CD14-positive monocyte (primary cell): ENCODE data around the gene TYR. TPM values are rescaled to one million over a fixed set of nuclear protein-coding genes. Genes with fewer than 3 reads are reported as not detected.
"Not testable (repeated sequence)": the region's sequence is repeated elsewhere in the genome, so short reads cannot be mapped to it uniquely, and the experiment has no call there.

Source experiments
- DNase-seq, 3 donors: peaks; one replicate each; pipeline ENCODE4 v3.0.0-alpha.2; 2011 to 2022
- H2AFZ ChIP-seq: 2 replicates; pipeline ENCODE4 v1.6.0; 2012; ENCODE audit warnings: mild to moderate bottlenecking, low read depth, low read length, inconsistent platforms; ENCODE audit not compliant: insufficient read depth, poor library complexity, severe bottlenecking
- H3K27ac ChIP-seq, 2 donors: 1 replicate in 1 of 2; 2 replicates in 1 of 2; pipeline ENCODE4 v1.5.1; 2012 to 2013; ENCODE audit warnings: low read length in 2 of 2, control low read depth in 1 of 2, inconsistent platforms in 1 of 2, low read depth in 1 of 2, mild to moderate bottlenecking in 1 of 2
- H3K27me3 ChIP-seq, 2 donors: one replicate each; pipeline versions ENCODE4 v1.6.0 to v1.6.1; 2011 to 2013; ENCODE audit warnings: low read length in 2 of 2; ENCODE audit not compliant: control insufficient read depth in 2 of 2, insufficient read depth in 2 of 2
- H3K36me3 ChIP-seq, 2 donors: replicated peaks in 1 of 2; 1 replicate in 1 of 2; 2 replicates in 1 of 2; pipeline versions ENCODE4 v1.5.1 to v1.6.1; 2012 to 2013; ENCODE audit warnings: low read length in 2 of 2, control low read depth in 1 of 2, inconsistent platforms in 1 of 2, mild to moderate bottlenecking in 1 of 2; ENCODE audit not compliant: insufficient read depth in 2 of 2, control insufficient read depth in 1 of 2
- H3K4me1 ChIP-seq, 2 donors: 1 replicate in 1 of 2; 2 replicates in 1 of 2; pipeline versions ENCODE4 v1.5.1 to v1.6.1; 2012 to 2013; ENCODE audit warnings: low read length in 2 of 2, control low read depth in 1 of 2, inconsistent platforms in 1 of 2, mild to moderate bottlenecking in 1 of 2, moderate library complexity in 1 of 2; ENCODE audit not compliant: insufficient read depth in 2 of 2, control insufficient read depth in 1 of 2
- H3K4me2 ChIP-seq: replicated peaks from 2 replicates; pipeline ENCODE3; 2012; ENCODE audit warnings: low read length, moderate library complexity, mild to moderate bottlenecking; ENCODE audit not compliant: poor library complexity, severe bottlenecking; ENCODE audit errors: extremely low read depth
- H3K4me3 ChIP-seq, 3 experiments: fragments of 200-600 bp in 1 of 3; sonication (generic) in 1 of 3; replicated peaks in 1 of 3; 1 replicate in 2 of 3; 2 replicates in 1 of 3; pipeline ENCODE4 v1.5.1; 2011 to 2013; ENCODE audit warnings: low read length in 3 of 3, mild to moderate bottlenecking in 3 of 3, control low read depth in 2 of 3, low read depth in 2 of 3, inconsistent platforms in 1 of 3, moderate library complexity in 1 of 3
- H3K79me2 ChIP-seq: 2 replicates; pipeline ENCODE4 v1.6.0; 2012; ENCODE audit warnings: mild to moderate bottlenecking, control low read depth, inconsistent platforms, low read length, moderate library complexity; ENCODE audit not compliant: insufficient read depth
- H3K9ac ChIP-seq: 2 replicates; pipeline ENCODE4 v1.6.0; 2017; ENCODE audit warnings: low read length, mild to moderate bottlenecking; ENCODE audit not compliant: insufficient read depth, poor library complexity, severe bottlenecking
- H3K9me3 ChIP-seq, 2 donors: replicated peaks in 1 of 2; 1 replicate in 1 of 2; 2 replicates in 1 of 2; pipeline versions ENCODE4 v1.5.1 to v1.6.1; 2012 to 2013; ENCODE audit warnings: low read length in 2 of 2, control low read depth in 1 of 2; ENCODE audit not compliant: control insufficient read depth in 1 of 2, insufficient read depth in 1 of 2
- H4K20me1 ChIP-seq: 2 replicates; pipeline ENCODE4 v1.6.0; 2012; ENCODE audit warnings: mild to moderate bottlenecking, low read length, control low read depth, moderate library complexity; ENCODE audit not compliant: insufficient read depth
- H3K27ac Mint-ChIP-seq, 7 donors: one replicate each; pipeline ENCODE4 v1.8.0; 2020; ENCODE audit warnings: mild to moderate bottlenecking in 7 of 7, mixed read lengths in 7 of 7, moderate library complexity in 6 of 7, inconsistent platforms in 2 of 7
- H3K27me3 Mint-ChIP-seq, 3 donors: one replicate each; pipeline ENCODE4 v1.8.0; 2021 to 2022; ENCODE audit warnings: low read depth in 3 of 3, mild to moderate bottlenecking in 3 of 3, mixed read lengths in 3 of 3, moderate library complexity in 3 of 3, inconsistent platforms in 1 of 3
- H3K36me3 Mint-ChIP-seq, 2 donors: one replicate each; pipeline ENCODE4 v1.8.0; 2020; ENCODE audit warnings: mixed read lengths in 2 of 2, inconsistent platforms in 1 of 2, mild to moderate bottlenecking in 1 of 2
- H3K4me1 Mint-ChIP-seq: one replicate; pipeline ENCODE4 v1.8.0; 2020; ENCODE audit warnings: mild to moderate bottlenecking, mixed read lengths
- H3K4me3 Mint-ChIP-seq, 2 donors: one replicate each; pipeline ENCODE4 v1.8.0; 2020; ENCODE audit warnings: mild to moderate bottlenecking in 2 of 2, mixed read lengths in 2 of 2, moderate library complexity in 1 of 2
- H3K9me3 Mint-ChIP-seq, 7 donors: one replicate each; pipeline ENCODE4 v1.8.0; 2020 to 2022; ENCODE audit warnings: mixed read lengths in 7 of 7, mild to moderate bottlenecking in 6 of 7, moderate library complexity in 6 of 7, inconsistent platforms in 2 of 7
- CTCF ChIP-seq: fragments of 200-600 bp; IDR thresholded peaks from one replicate; pipeline ENCODE4 v1.8.0; 2022; ENCODE audit warnings: antibody characterized with exemption, mild to moderate bottlenecking
- WGBS: methylation state at CpG from one replicate; pipeline ENCODE4 v1.1.5; 2013; ENCODE audit warnings: missing lambda C conversion rate; ENCODE audit not compliant: insufficient coverage; 5-methylcytosine and 5-hydroxymethylcytosine counted together
- intact Hi-C, 2 donors: fragments of 100-400 bp; cut with micrococcal nuclease; formaldehyde crosslinking; loops; one replicate each; pipeline versions ENCODE4 v1.15.0 to v1.15.1; 2023
- polyA plus RNA-seq, 3 donors: library from polyadenylated mRNA; depleted of rRNA in 1 of 3; unstranded in 2 of 3; stranded (reverse) in 1 of 3; fragments of 300-500 nt in 2 of 3; fragments of >200 nt in 1 of 3; fragmentation: Illumina TruSeq in 2 of 3; gene quantifications; 1 replicate in 2 of 3; 2 replicates in 1 of 3; pipeline ENCODE4 v1.2.3, GENCODE V29; 2012 to 2021

Gene TYR
- polyA plus RNA-seq, 3 donors: not detected

- Histone ChIP-seq H3K4me2 (no peak overlapping the region), H3K79me2 (no peaks in the 10 kb centered on the region), H4K20me1 (no peaks in the 10 kb centered on the region), H3K9me3 (no peaks in the 10 kb centered on the region), H3K4me1 (no peaks in the 10 kb centered on the region), H3K27ac (no peak overlapping the region), H3K36me3 (no peaks in the 10 kb centered on the region), H3K4me3 (no peak overlapping the region), H3K27me3 (no peaks in the 10 kb centered on the region), H3K9ac (no peak overlapping the region), H2AFZ (no peak overlapping the region)
- intact Hi-C loops: no loop called here
- Mint-ChIP-seq H3K4me1 (no peaks in the 10 kb centered on the region), H3K36me3 (no peaks in the 10 kb centered on the region), H3K9me3 (peaks cover 0 to 4% (median 0%) of the 10 kb centered on the region in 7 donors), H3K27me3 (no peaks in the 10 kb centered on the region), H3K27ac (no peak overlapping the region), H3K4me3 (no peak overlapping the region)
- no CpG with 5 or more reads among the region's 1 CpG for WGBS
- TF ChIP-seq CTCF: no peak
- no peak for DNase-seq
Measured at GRCh38 chr11:89275966-89276365, 98.3 kb downstream of the TYR start.

- no peaks in the 10 kb centered on the region for H3K27me3 ChIP-seq
- DNase-seq: no peak
- H2AFZ ChIP-seq: no peak overlapping the region
- no CpG with 5 or more reads among the region's 1 CpG for WGBS
- H3K9ac ChIP-seq: no peak overlapping the region
- H4K20me1 ChIP-seq: no peaks in the 10 kb centered on the region
- intact Hi-C loops: no loop called here
- no peak for TF ChIP-seq CTCF
- no peaks in the 10 kb centered on the region for H3K36me3 Mint-ChIP-seq
- no peaks in the 10 kb centered on the region for H3K27me3 Mint-ChIP-seq
- H3K9me3 Mint-ChIP-seq: peaks cover 0 to 4% (median 0%) of the 10 kb centered on the region in 7 donors
- H3K4me1 Mint-ChIP-seq: no peaks in the 10 kb centered on the region
- no peak overlapping the region for H3K27ac ChIP-seq
- no peak overlapping the region for H3K4me3 Mint-ChIP-seq
- H3K4me1 ChIP-seq: no peaks in the 10 kb centered on the region
- no peaks in the 10 kb centered on the region for H3K9me3 ChIP-seq
- H3K79me2 ChIP-seq: no peaks in the 10 kb centered on the region
- no peaks in the 10 kb centered on the region for H3K36me3 ChIP-seq
- H3K4me3 ChIP-seq: no peak overlapping the region
- no peak overlapping the region for H3K27ac Mint-ChIP-seq
- H3K4me2 ChIP-seq: no peak overlapping the region
Measured at GRCh38 chr11:89279176-89279575, 101.5 kb downstream of the TYR start.

GRCh38 chr11:89281032-89281677 lies 103.5 kb downstream of the TYR start:
- H3K27ac Mint-ChIP-seq, H3K27me3 ChIP-seq, H3K4me3 Mint-ChIP-seq, H3K36me3 ChIP-seq, H3K27ac ChIP-seq, H3K9ac ChIP-seq, H3K36me3 Mint-ChIP-seq, H3K9me3 Mint-ChIP-seq, H3K4me1 ChIP-seq, DNase-seq, H3K4me3 ChIP-seq, H3K9me3 ChIP-seq, H3K4me2 ChIP-seq, H3K4me1 Mint-ChIP-seq, H3K79me2 ChIP-seq, H4K20me1 ChIP-seq, H3K27me3 Mint-ChIP-seq, intact Hi-C loops, H2AFZ ChIP-seq: not testable (repeated sequence)
- WGBS: no CpG with 5 or more reads among the region's 3 CpGs
